A172 (cell line): ENCODE data around the gene TNFSF4. TPM values are rescaled to one million over a fixed set of nuclear protein-coding genes. Genes with fewer than 3 reads are reported as not detected.
"Not testable (repeated sequence)": the region's sequence is repeated elsewhere in the genome, so short reads cannot be mapped to it uniquely, and the experiment has no call there.

Experiments
- DNase-seq: peaks from one replicate; pipeline ENCODE4 v3.0.0-alpha.2; 2015; ENCODE audit warnings: low spot score
- total RNA-seq: library from RNA; depleted of rRNA; stranded (reverse); fragments of >200 nt; shearing (Covaris generic); gene quantifications from 2 replicates; pipeline ENCODE4 v1.2.3, GENCODE V29; 2014; rRNA removed

The TNFSF4 gene, protein sequence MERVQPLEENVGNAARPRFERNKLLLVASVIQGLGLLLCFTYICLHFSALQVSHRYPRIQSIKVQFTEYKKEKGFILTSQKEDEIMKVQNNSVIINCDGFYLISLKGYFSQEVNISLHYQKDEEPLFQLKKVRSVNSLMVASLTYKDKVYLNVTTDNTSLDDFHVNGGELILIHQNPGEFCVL
- total RNA-seq: 60.3 and 63.8 TPM in 2 replicates

DNA sequence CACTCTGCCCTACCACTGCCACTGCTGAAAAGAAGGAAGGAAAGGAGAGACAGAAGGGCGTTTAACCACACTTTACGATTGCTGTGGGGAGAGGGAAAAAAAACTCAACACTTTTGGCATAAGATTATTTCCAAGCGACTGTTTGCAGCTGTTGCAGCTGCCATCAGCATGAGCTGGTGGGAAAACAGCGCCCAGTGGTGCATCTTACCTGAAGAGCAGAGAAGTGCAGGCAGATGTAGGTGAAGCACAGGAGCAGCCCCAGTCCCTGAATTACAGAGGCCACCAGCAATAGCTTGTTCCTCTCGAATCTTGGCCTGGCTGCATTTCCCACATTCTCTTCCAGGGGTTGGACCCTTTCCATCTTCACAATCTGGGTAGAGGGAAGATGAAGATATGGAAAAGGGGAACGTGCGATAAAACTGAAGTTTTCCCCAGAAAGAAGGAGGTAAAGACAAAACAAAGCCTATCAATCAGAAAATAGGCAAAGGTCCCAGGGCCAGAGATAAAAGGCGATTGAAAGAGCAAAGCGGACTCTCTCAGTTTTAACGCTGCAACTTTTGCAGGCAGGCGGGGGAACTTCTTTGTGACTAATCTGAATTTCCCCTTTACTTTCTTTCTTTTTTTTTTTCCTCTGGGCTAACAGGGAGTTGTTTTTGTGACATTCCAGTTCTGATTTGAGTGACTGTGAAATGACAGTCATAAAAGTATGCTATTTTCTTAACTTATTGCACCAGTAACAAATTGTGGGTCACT is at the start of gene TNFSF4:
Gene TNFSF4 (minus strand): TSS at position 516 of the 753 bp plus-strand sequence. CDS start 155 bp downstream, at position 361.
- DNase-seq: peak; percentile 54

DNA sequence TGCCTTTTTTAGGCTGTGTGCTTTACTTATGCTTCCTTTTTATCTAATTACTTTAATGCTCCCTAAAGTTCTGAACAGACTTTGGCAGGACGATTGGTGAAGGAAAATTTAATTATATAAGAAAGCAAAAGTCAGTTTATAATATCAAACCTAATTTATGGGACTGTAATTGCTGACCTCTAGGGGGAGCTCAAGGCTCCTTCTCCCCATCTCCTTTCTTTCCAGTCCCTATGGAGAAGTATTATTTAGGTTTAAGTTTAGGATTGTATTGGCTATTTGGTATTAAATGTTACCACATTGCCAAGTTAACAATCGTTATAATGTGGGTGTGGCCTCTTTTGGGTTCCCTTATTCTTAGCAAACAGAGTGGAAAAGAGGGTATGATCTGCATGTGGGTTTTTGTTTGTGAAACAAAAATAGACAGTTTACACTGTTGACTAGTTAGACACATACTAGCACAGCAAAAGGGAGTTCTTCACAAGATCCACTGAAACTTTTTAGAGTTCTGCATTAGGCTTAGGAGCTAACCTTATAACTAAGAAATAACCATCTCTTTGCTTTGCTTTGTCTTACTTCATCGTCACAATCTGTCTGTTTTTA is 48.2 kb upstream of the TNFSF4 start:
- peak; percentile 54 for DNase-seq

DNA sequence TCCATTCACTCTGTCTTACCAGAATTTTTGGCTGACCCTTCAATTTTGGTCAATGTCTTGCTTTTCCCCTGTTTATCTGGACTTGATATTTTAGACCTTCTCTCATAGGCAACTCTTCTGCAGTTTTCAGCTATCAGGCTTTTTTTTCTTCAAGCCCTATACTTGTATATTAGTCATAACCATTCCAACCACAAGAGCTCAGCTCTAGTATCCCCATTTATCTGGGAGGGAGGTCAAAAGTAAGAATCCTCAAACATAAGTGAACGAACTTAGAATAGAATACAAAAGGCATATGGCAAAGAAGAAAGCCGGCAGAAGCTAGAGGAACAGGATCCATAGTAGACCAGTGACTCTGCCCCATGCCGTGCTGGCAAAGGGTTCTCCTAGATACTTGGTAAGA is 45.9 kb upstream of the TNFSF4 start:
- DNase-seq: no peak

DNA sequence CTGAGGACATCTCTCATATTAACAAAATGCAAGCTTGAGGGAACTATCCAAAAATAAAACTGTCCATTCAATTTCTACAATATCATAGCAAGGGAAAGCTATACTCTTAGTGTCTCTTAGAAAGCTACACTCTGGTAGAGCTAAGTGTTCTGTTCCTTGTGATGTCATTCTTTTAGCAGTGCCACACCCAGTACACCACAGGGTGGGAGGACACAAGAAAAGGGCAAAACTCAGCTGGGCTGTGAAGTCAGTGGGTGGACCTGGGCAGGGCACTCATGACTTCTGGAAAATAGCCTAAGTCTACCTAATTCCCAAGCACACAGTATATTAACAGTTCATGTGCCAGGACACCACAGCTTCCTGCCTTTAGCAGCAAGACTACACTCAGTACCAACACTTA is 42.2 kb upstream of the TNFSF4 start:
- peak; percentile 60 for DNase-seq

DNA sequence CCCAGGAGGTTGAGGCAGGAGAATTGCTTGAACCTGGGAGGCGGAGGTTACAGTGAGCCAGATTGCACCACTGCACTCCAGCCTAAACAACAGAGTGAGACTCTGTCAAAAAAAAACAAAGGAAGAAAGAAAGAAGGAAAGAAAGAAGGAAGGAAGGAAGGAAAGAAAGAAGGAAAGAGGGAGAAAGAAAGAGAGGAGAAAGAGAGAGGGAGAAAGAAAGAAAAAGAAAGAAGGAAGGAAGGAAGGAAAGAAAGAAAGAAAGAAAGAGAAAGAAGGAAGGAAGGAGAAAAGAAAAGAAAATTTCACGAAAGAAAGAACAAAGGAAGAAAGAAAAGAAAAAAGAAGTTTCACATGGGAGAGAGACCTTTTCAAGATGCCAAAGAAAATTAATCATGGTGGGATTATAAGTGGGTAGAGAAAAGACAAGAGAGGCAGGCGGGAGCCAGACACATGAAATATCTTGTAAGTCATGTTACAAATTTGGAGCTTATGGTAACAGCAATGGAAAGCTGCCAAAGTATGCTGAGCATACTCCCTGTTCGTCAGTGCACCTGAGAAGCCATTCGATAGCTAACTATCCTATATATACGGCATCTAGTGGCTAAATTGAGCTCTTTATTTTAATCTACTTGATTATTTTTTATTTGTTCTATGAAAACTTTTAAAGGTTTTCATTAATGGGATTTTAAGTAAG is 41.3 kb upstream of the TNFSF4 start:
- no peak for DNase-seq

DNA sequence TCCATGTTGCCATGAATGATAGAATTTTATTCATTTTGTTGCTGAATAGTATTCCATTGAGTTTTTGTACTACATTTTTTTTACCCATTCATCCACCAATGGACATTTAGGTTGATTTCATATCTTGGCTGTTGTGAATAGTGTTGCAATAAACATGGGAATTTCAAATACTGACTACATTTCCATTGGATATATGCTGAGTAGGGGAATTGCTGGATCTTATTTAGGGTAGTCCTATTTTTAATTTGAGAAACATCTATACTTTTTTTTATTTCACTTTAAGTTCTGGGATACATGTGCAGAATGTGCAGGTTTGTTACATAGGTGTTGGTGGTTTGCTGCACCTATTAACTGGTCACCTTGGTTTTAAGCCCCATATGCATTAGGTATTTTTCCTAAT is 38.8 kb upstream of the TNFSF4 start:
- DNase-seq: no peak

DNA sequence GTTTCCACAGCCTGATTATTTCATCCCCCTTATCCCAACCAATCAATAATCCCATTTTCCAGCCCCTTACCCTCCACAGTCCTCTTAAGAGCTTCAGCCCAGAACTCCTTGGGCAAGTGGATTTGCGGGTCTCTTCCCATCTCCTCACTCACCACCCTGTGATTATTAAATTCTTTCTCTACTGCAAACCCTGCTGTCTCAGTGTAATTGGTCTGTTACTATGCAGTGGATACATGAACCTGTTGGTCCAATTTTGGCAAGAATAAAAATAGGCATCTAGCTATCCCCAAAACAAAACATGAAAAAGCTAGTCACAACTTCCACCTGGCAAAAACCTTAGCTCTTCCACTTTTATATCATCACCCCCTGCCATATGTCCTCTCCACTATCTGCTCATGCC is 36.2 kb upstream of the TNFSF4 start:
- no peak for DNase-seq

DNA sequence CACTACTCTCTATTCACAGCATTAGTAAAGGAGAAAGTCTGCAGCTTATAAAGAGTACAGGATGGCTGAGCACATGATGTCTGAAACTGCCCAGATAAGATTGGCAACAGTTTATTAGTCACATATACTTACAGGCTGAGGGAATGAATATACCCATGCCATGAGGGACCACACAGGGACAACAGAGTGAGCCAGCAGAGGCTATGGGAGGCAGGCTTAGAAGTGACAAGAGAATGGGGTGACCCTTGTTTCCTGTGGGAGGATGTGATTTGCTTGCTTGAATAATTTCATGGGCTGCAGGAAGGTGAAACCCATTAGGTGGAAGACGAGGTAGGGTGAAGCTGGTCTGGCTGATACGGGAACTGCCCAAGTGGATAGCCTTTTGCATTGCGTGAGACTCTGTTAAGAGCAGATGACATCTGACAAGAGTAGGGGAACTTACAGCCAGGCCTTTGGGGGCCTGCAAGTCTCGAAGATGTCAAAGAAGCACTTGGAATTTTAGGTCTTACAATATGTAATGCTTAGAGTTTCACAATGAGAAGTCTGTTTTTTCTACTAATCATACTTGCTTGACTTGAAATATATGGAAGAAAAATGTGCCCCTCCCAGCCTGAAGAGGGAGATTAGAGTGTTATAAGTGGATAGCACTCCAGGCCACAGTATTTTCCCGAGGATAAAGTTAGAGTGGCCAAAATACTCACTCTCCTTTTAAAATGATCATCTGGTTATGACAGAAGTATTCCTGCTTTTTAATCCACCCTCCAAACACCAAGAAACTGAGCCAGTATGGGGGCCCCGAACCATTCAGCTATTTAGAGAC is 34.6 kb upstream of the TNFSF4 start:
- no peak for DNase-seq

DNA sequence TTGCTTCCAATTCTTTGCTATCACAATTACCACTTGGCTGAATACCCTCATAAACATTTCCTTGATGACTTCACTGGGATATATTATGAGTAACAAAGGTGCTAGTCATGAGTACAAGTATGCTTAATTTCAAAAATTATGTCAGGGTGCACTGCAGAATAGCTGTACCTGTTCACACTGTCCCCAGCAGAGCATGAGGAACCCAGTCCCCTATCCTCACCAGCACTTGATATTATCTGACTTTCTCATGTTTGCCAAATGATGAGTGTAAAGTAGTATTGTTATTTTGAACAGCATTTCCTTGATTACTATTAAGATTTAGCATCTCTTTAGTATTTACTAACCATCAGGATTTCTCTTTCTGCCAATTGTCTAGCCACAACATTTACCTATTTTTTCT is 33.5 kb upstream of the TNFSF4 start:
- DNase-seq: no peak

DNA sequence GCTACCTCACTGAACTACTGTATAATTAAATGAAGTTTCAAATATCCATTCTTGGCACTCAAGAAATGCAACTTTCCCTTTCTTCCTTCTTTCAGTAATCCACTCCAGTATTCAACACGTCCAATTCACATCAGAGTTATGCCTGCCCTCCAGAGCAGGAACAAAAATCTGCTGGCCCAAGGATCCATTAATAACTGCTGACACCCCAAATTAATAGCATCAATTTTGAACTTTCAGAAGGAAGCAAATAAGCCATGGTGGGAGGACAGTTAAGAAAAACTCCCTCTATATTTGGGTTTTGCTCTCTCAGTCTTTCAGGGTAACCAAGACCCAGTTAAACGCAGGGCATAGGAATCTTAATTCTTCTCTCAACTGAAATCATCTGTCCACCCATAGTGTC is 31.9 kb upstream of the TNFSF4 start:
- no peak for DNase-seq

DNA sequence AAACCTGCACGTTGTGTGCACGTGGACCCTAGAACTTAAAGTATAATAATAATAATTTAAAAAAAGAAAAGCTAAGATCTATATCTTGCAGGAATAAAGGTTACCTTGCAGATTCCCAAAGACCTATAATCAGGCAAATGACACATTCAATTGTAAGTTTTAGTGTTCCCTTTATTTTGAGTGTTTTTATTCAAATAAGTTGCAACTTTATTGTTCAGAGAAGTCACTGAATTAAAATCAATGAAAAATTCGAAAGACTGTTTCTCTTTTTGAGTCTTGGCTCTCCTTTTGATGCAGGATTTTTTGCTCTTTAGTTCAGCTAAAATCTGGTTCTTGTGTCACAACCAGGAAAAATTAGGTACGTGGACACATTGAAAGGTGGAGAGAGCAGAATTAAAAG is 27.8 kb upstream of the TNFSF4 start:
- DNase-seq: no peak

DNA sequence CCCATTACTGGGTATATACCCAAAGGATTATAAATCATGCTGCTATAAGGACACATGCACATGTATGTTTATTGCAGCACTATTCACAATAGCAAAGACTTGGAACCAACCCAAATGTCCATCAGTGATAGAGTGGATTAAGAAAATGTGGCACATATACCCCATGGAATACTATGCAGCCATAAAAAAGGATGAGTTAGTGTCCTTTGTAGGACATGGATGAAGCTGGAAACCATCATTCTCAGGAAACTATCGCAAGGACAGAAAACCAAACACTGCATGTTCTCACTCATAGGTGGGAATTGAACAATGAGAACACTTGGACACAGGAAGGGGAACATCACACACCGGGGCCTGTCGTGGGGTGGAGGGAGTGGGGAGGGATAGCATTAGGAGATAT is 27.3 kb upstream of the TNFSF4 start:
- DNase-seq: not testable (repeated sequence)

DNA sequence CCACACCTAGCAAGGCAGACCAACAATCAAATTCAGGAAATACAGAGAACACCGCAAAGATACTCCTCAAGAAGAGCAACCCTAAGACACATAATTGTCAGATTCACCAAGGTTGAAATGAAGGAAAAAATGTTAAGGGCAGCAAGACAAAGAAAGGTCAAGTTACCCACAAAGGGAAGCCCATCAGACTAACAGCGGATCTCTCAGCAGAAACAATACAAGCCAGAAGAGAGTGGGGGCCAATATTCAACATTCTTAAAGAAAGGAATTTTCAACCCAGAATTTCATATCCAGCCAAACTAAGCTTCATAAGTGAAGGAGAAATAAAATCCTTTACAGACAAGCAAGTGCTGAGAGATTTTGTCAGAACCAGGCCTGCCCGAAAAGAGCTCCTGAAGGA is 21.9 kb upstream of the TNFSF4 start:
- not testable (repeated sequence) for DNase-seq

DNA sequence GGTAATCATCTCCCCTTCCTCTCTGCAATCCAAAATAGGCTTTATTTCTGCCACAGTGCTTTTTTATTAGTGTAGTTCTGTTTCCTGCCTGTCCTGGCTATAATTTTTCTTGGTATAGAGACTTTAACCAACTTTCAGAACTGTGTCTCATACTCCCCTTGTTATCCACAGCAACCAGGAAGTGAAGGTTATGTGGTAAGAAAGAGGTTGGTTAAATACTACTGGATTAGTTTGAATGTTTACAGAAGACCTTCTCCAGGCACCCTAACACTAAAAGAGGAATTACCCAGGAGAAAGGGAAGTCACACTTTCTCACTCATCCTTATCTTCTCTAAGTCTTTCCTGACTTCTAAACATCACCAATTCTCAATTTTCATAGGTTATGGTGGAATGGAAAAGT is 17.8 kb upstream of the TNFSF4 start:
- no peak for DNase-seq

DNA sequence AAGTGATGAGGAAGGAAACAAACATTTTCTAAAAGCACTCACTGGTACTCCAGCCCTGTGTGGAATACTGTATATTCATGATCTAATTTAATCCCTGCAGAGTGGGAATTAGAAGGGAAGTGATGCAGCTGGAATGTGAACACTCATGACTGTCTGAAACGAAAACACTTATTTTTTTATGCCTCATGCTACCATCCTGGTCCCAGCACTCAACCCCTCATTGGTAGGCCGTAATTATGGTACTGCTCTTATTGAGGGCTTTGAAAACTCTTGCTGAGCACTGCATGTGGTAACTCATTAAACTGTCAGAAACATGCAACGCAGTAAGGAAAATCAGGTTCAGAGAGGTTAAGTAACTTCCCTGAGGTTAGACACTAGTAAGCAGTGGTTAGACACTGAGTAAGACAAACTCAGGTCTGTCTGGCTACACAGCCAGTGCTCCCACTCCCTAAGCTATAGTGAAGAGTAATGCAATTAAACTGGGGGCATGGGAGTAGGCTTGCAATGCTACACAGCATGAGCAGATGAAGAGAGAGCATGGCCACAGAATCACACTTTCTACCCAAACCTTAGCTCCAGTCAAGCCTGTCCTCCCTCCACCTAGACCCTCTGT is 17.3 kb upstream of the TNFSF4 start:
- no peak for DNase-seq

DNA sequence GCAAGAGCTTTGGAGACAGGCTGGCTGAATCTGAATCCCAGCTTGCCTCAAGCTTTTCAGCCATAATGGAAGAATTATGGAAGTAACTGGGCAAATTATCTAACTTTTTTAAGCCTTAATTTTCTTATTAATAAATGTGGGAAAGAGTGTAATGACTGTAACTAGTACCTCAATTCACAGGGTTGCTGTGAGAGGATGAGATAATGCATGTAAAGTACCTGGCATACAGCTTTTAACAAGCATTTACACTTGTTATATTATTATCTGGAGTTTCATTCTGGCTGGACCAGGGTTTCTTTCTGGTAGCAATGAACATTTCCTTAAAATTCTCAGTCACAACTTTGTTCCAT is 15.9 kb upstream of the TNFSF4 start:
- DNase-seq: no peak

DNA sequence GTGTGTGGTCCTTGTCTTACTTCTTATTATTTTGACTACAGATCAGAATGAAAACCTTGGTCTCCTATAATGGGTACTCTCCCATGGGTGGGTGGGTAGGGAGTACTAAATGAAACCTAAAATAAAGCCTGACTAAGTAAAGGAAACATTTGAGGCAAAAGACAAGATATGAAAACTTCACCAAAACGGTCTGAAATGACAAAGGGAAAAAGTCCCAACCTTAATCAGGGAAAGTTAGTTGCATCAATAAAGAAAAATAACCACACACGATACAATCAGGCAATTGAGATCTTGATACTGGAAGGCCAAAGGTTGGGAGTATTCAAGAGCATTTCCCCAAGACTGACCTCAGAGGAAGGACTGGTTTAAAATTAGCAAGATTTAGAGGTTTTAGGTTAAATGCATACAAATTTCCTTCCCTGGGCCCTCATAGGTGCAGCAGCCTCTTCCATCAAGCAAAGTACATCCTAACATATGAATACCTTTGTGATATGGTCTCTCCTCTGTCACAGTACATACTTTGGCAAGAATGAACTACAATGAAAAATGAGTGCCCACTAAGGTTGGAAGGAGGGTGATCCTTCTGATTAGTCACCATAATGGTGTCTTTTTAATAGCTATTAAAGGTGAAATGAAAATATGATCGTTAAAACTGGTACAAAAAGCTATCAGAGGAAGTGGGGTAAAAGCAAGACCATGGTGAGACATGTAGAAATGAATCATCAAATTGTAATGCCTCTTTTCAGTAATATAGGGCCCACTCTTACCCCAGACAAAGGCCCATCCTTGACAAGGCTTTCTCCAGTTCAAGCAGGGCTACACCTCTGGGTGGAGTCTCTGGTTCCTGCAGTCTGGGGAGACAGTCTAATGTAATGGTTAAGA is 15.3 kb upstream of the TNFSF4 start:
- DNase-seq: no peak

DNA sequence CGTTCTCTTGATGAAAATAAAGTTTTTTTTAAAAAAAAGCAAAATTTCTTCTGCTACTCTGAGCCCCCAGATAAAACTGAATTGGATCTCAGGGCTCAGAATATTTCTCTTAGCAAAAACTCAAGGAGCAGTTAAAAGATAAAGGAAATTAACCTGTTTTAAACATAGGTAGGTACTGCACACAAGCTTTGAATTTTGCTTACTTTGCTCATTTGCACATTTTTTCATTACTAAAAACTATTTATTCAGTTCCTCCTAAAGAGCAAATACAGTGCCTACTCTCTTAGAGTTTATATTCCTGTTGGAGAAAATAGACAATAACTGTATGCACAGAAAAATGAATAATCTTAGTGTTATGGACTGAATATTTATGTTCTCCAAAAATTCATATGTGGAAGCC is 13.0 kb upstream of the TNFSF4 start:
- no peak for DNase-seq

DNA sequence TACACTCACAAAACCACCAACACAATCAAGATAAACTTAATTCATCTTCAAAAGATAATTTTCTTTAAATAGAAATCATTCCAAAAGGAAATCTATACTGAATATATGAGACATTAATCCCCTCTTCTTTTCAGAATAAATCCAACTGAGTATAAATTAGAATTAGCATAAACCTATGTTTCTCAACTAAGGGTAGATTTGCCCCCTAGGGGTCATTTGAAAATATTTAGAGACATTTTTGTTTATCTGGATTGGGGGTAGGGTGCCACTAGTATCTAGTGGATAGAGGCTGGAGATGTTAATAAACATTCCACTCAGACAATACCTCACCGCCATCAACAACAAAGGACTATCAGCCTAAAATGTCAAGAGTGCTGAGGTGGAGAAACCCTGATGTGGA is 6.5 kb upstream of the TNFSF4 start:
- no peak for DNase-seq

DNA sequence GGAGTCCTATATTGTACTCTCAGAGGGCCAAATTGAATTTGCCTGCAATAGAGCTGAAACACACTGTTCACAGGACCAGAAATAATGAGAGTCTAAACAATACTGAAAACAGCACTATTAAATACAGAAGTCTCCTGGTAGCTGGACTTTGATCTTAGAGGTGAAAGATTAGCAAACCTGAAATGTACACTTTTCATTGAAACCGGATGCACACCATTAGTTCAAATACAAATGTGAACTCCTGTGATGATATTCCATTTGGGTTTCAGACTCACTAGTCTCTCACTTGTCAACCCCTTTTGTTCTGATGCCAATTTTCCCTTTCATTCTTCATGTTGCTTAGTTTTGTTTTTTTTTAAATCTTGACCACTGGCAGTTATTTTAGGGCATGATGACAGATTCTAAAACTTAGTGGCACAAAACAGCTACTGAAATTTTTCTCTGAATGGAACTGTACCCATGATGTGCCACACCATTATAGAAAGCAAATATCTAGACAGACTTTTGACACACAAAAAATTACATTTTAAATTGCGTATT is 5.9 kb upstream of the TNFSF4 start:
- DNase-seq: no peak
